GM19238 (cell line): ENCODE data around the gene KANK2.

ENCODE experiments used
- DNase-seq: peaks from one replicate; pipeline ENCODE4 v3.0.0; 2011; ENCODE audit warnings: low spot score; ENCODE audit not compliant: insufficient read length

KANK2 gene

DNA sequence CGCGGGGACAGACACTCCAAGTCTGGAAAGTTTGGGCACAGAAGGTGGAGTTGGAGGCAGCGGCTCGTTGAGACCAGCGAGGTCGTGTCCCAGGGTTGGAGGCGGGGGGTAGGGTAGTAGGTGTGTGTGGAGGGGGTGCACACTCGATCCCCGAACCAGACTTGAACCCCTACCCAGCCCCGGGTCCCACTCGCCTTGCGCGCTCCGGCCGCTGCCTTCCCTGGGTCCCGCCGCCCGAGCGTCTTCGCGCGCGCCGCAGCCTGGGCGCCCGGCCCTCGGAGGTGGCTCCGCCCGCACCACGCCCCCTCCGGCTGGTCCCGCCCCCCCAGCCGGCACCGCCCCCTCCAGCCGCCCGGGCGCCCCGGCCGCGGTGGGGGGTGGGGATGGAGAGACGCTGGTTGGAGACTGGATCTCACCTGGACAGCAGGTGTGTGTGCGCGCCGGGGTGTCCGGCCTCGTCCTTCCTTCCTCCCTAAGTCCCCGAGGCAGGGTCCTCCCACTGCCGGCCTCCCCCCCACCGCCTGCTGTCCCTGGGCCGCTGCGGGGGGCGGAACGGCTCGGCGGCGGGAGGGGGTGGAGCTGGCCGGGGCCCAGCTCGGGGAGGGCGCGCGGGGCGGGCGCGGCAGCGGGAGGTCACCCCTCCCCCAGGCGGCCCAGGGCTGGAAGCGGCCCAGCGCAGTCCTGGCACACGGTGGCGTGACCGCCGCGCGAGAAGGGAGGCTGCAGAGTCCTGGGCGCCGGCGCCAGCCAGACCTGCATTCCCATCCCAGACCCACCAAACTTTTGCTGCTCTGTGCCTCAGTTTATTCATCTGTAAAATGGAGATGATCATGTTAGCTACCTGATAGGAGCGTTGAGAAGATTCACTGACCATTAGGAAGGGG, at the start of gene KANK2:
Gene KANK2, minus strand, starts transcription at position 255 of the 884 bp plus-strand sequence. CDS start 3,034 bp downstream, outside the sequence.
- peak; percentile 98 for DNase-seq

GRCh38 chr19:11246941-11247340, 49.6 kb upstream of the KANK2 start:
- no peak for DNase-seq

DNA sequence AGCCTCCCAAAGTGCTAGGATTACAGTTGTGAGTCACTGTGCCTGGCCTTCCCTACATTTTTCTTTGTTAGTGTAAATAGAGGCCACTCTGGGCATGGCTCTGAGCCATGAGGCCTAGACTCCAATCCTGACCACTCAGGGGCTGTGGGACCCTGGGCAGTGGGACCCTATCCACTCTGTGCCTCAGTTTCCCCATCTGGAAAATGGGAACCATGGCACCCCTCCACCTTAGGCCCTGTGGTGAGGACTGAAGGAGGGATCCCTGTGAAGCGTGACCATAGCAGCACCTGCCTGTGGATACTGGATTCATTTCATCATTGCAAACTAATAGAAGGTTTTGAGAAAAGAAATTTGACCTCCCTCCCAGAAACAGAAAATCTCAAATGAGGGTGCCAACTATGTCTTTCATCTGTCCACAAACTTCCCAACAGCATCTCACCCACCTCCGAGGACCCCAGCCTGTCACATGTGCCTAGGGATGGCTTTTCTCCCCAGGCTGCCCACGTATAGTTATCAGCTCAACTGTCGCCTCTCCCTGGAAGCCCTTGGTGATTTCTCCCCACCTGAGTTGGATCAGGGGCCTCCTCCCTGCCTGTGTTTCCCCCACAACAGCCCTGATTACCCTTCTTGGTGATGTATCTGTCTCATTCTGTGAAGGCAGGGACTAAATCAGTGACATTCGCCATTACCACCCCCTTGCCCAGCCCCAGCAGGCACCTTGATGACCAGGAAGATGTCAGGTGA, 47.7 kb upstream of the KANK2 start:
- DNase-seq, result no peak

DNA sequence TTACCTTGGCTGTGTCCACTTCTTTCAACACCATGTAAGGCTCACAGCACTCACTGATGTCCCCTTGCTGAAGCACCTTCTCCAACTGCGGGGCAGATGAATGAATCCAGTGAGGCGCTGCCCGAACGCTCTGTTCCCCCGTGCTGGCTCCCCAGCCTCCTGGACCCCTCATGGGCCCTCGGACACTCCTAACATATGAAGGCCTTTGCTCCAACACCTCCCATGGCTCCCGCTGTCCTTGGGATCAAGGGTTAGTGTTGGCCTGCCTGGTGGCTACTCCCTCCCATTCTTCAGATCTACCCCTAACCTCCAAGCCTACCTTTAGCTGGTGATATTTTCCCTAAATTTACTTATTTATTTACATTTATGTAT, 46.4 kb upstream of the KANK2 start:
- DNase-seq, result no peak

GRCh38 chr19:11242864-11243797, 45.8 kb upstream of the KANK2 start:
- peak; percentile 85 for DNase-seq

DNA sequence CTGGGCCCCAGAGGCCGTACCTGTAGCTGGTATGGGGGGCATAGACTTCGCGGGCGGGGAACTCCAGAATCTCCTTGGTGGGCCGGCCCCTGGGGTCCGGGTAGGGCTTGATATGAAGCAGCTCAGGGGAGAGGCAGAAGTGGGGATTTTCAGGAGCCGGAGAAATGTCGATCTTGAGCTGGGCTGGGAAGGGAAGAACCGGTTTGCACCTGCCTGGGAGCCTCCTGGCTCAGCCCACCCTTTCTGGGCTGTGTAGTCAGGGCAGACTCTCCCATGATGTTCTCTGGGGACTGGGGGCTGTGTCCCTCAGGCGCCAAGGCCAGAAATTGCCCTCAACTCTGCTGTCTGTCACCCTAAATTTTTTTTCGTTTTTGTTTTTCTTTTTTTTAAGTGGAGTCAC, 44.7 kb upstream of the KANK2 start:
- DNase-seq, result no peak

DNA sequence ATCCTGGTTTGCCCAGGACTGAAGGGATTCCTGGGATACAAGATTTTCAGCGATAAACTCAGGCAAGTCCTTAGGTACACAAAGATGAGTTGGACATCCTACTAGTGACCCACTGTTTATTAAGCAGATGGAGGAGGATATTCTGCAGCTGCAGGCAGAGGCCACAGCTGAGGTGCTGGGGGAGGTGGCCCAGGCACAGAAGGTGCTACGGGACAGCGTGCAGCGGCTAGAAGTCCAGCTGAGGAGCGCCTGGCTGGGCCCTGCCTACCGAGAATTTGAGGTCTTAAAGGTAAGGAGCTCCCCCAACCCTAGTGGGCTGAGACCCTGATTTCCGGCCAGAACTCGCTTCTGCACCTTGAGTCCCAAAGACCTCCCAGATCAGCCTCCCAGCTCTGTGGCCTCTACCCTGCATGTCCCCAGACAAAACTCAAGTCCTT, 42.7 kb upstream of the KANK2 start:
- no peak for DNase-seq

DNA sequence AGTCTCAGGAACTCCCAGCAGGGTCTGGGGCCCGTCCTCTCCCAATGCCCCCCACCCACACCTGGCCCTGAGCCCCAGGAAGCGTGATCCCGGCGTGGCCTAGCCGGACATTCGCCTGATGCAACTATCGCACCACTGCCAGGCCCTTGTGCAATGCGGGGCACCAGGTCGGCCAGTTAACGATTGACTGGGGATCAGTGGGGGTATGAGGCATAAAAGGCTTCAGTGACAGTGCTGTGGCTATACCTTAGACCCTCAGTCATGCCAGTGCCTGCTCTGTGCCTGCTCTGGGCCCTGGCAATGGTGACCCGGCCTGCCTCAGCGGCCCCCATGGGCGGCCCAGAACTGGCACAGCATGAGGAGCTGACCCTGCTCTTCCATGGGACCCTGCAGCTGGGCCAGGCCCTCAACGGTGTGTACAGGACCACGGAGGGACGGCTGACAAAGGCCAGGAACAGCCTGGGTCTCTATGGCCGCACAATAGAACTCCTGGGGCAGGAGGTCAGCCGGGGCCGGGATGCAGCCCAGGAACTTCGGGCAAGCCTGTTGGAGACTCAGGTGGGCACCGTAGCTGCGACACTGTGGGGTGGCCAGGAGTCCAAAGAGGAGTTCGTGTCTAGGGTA, 42.1 kb upstream of the KANK2 start, which contains the start of gene ANGPTL8:
Gene ANGPTL8, plus strand, starts transcription at position 243 of the 624 bp plus-strand sequence. Its CDS starts 19 bp downstream, at position 262.
- DNase-seq, result no peak

GRCh38 chr19:11238781-11239376, 41.5 kb upstream of the KANK2 start:
- no peak for DNase-seq

DNA sequence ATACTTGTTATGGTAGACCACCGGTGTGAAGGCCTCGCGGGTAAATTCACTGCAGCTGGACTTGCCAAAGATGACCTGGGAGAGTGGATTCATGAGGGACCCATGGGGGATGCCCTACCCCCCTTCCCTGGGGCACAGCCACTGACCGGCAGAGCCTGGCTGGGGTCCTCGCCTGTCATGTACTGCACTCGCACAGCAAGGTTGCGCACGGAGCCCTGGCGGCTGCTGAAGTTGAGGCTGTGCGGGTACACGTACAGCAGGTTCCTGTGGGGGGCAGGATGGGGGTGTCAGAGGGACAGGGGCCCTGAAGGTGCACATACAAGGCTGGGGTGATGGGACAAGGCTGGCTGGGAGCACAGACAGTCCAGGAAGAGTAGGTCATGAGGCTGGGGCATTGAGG, 40.7 kb upstream of the KANK2 start:
- DNase-seq, result no peak

DNA sequence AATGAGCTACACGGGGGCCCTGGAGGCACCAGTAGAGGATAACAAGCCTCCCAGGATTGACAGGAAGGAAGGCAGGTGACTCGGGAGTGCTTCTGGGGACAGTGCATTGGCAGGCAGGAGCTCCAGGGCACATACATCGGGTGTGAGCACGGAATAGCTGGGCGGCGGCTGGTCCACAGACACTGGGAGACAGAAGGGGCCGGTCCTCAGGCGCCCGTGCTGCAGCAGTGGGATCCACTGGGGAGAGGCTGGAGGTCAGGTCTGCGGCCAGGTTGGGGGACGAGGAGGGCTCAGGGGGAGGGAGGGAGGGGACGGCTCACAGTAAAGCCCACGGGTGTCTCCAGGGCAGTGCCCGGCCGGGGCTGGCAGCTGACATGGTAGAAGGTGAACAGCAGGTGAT, 40.0 kb upstream of the KANK2 start:
- DNase-seq, result no peak

- DNase-seq, result no peak
These were observed 39.3 kb upstream of the KANK2 start for GRCh38 chr19:11236324-11237301.

- no peak for DNase-seq
These were observed 37.2 kb upstream of the KANK2 start for GRCh38 chr19:11234486-11235075.

GRCh38 chr19:11233073-11233472, 35.7 kb upstream of the KANK2 start:
- DNase-seq, result no peak

- no peak for DNase-seq
These were observed 35.2 kb upstream of the KANK2 start for GRCh38 chr19:11232555-11232954.

- DNase-seq, result no peak
These were observed 33.5 kb upstream of the KANK2 start for GRCh38 chr19:11230621-11231386.

DNA sequence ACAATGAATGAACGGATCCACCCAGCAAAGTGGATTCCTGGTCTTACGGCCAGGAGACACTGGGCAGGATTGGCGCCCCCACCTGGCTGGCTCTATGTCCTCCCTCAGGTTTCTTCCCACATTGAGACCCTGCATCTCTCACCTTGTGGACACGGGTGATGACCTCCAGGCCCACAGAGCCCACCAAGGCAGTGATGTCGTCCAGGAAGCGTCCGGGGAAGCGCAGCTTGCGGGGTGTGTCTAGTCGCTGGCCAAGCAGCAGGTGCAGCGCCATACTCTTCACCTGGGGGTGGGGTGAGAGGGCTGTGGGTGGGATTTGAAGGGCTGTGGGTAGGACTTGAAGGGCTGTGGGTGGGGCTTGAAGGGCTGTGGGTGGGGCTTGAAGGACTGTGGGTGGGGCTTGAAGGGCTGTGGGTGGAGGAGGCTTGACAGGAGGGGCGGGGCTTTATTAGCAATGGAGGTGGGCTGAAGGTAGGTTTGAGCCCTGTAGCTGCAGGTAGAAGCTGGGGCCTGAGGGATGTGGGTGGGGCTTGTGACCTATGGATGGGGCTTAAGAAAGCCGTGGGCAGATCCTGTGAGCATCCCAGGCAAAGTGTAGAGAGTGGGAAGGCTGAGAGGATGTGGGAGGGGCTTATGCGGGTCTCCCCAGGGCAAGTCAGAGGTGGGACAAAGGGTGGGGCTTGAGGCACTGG, 30.0 kb upstream of the KANK2 start:
- DNase-seq, result no peak
